ENCODE data around the gene TEX29.

Gene TEX29

GRCh38 chr13:111329641-111330040 is 9.2 kb downstream of the TEX29 start:
- no peak for TF ChIP-seq CTCF (IDR thresholded peaks at IDR 0.05; ENCODE audit: insufficient read depth, low read depth, low read length, missing control alignments)
- no peak overlapping the region for H3K4me3 ChIP-seq (ENCODE audit: low read length)
- no peak for DNase-seq (ENCODE audit: low read depth)

GRCh38 chr13:111330066-111330610 is 9.7 kb downstream of the TEX29 start:
- no peak overlapping the region for H3K4me3 ChIP-seq (ENCODE audit: low read length)
- no peak for DNase-seq (ENCODE audit: low read depth)
- no peak for TF ChIP-seq CTCF (IDR thresholded peaks at IDR 0.05; ENCODE audit: insufficient read depth, low read depth, low read length, missing control alignments)

GRCh38 chr13:111335298-111335697 is 14.9 kb downstream of the TEX29 start:
- DNase-seq (ENCODE audit: low read depth) = no peak
- TF ChIP-seq CTCF (IDR thresholded peaks at IDR 0.05; ENCODE audit: insufficient read depth, low read depth, low read length, missing control alignments) = no peak
- no peak overlapping the region for H3K4me3 ChIP-seq (ENCODE audit: low read length)

GRCh38 chr13:111336666-111337065 is 16.2 kb downstream of the TEX29 start:
- DNase-seq (ENCODE audit: low read depth) = no peak
- TF ChIP-seq CTCF (IDR thresholded peaks at IDR 0.05; ENCODE audit: insufficient read depth, low read depth, low read length, missing control alignments) = no peak
- no peak overlapping the region for H3K4me3 ChIP-seq (ENCODE audit: low read length)

GRCh38 chr13:111337206-111337605 is 16.8 kb downstream of the TEX29 start:
- TF ChIP-seq CTCF (IDR thresholded peaks at IDR 0.05; ENCODE audit: insufficient read depth, low read depth, low read length, missing control alignments) = no peak
- H3K4me3 ChIP-seq (ENCODE audit: low read length) = no peak overlapping the region
- DNase-seq (ENCODE audit: low read depth) = peak; percentile 40

GRCh38 chr13:111337741-111338140 is 17.3 kb downstream of the TEX29 start:
- no peak for DNase-seq (ENCODE audit: low read depth)
- TF ChIP-seq CTCF (IDR thresholded peaks at IDR 0.05; ENCODE audit: insufficient read depth, low read depth, low read length, missing control alignments) = no peak
- no peak overlapping the region for H3K4me3 ChIP-seq (ENCODE audit: low read length)

GRCh38 chr13:111338841-111339240 is 18.4 kb downstream of the TEX29 start:
- no peak for TF ChIP-seq CTCF (IDR thresholded peaks at IDR 0.05; ENCODE audit: insufficient read depth, low read depth, low read length, missing control alignments)
- no peak for DNase-seq (ENCODE audit: low read depth)
- H3K4me3 ChIP-seq (ENCODE audit: low read length) = no peak overlapping the region
